ENCODE data around the gene WWOX.

The WWOX gene

GRCh38 chr16:79261944-79262552 is 1162.6 kb downstream of the WWOX start:
- DNase-seq (ENCODE audit: low read depth, low spot score) = no peak
- TF ChIP-seq, protein P1, sequence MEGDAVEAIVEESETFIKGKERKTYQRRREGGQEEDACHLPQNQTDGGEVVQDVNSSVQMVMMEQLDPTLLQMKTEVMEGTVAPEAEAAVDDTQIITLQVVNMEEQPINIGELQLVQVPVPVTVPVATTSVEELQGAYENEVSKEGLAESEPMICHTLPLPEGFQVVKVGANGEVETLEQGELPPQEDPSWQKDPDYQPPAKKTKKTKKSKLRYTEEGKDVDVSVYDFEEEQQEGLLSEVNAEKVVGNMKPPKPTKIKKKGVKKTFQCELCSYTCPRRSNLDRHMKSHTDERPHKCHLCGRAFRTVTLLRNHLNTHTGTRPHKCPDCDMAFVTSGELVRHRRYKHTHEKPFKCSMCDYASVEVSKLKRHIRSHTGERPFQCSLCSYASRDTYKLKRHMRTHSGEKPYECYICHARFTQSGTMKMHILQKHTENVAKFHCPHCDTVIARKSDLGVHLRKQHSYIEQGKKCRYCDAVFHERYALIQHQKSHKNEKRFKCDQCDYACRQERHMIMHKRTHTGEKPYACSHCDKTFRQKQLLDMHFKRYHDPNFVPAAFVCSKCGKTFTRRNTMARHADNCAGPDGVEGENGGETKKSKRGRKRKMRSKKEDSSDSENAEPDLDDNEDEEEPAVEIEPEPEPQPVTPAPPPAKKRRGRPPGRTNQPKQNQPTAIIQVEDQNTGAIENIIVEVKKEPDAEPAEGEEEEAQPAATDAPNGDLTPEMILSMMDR (IDR thresholded peaks at IDR 0.05; ENCODE audit: insufficient read depth, low read length, missing control alignments) = no peak
- POLR2A ChIA-PET = no interaction called here
- H3K4me3 ChIP-seq (ENCODE audit: low read depth, low read length) = no peak overlapping the region
- CTCF ChIA-PET = no interaction called here

Data from AG04449 (cell line).